WTC11 (cell line): ENCODE results near the gene MSI2. TPM values are rescaled to one million over a fixed set of nuclear protein-coding genes. Genes with fewer than 3 reads are reported as not detected.

Source experiments
- ATAC-seq: fragments of 200-7000 bp; cut with Tn5 transposase; 2 replicates; pipeline ENCODE4 v1.10.0; 2021; ENCODE audit warnings: mild to moderate bottlenecking, moderate library complexity
- CTCF ChIA-PET: fragments of 300-600 bp; sonication (Branson Sonifier 250); formaldehyde crosslinking; loops from one replicate; lab custom pipeline; 2021; ENCODE audit warnings: antibody characterized with exemption; lab: Charles Lee
- POLR2A ChIA-PET: fragments of 350-600 bp; sonication (Branson Sonifier 250); formaldehyde crosslinking; loops from one replicate; lab custom pipeline; 2021; ENCODE audit warnings: antibody characterized with exemption; lab: Charles Lee
- DNase-seq: peaks from one replicate; pipeline ENCODE4 v3.0.0; 2021; ENCODE audit warnings: low spot score
- H3K27ac Mint-ChIP-seq: 2 replicates; pipeline ENCODE4 v1.8.0; 2021; ENCODE audit warnings: mixed read lengths
- H3K27me3 Mint-ChIP-seq: 2 replicates; pipeline ENCODE4 v1.8.0; 2021; ENCODE audit warnings: low read depth, mild to moderate bottlenecking, moderate library complexity, mixed read lengths
- H3K36me3 Mint-ChIP-seq: 2 replicates; pipeline ENCODE4 v1.8.0; 2021; ENCODE audit warnings: mixed read lengths
- H3K4me1 Mint-ChIP-seq: 2 replicates; pipeline ENCODE4 v1.8.0; 2022; ENCODE audit warnings: mixed read lengths
- H3K4me3 Mint-ChIP-seq: 2 replicates; pipeline ENCODE4 v1.8.0; 2021; ENCODE audit warnings: mild to moderate bottlenecking, moderate library complexity, mixed read lengths
- H3K9me3 Mint-ChIP-seq: 2 replicates; pipeline ENCODE4 v1.8.0; 2021; ENCODE audit warnings: mixed read lengths
- AFF4 ChIP-seq: sonication (generic); formaldehyde crosslinking; IDR thresholded peaks from 2 replicates; pipeline ENCODE4 v1.8.1; 2023; ENCODE audit warnings: mild to moderate bottlenecking, missing genetic modification reagents, borderline replicate concordance
- CDX4 ChIP-seq: fragments of 250-450 bp; sonication (Bioruptor Pico); IDR thresholded peaks from 2 replicates; pipeline ENCODE4 v1.9.0; 2021; ENCODE audit warnings: moderate library complexity, mild to moderate bottlenecking, inconsistent platforms, borderline replicate concordance
- CREB1 ChIP-seq: sonication (generic); formaldehyde crosslinking; IDR thresholded peaks from 2 replicates; pipeline ENCODE4 v1.8.0; 2023; ENCODE audit warnings: mild to moderate bottlenecking, missing genetic modification reagents
- ESRRA ChIP-seq: sonication (generic); formaldehyde crosslinking; IDR thresholded peaks from 2 replicates; pipeline ENCODE4 v1.8.1; 2022; ENCODE audit warnings: mild to moderate bottlenecking, missing genetic modification reagents, borderline replicate concordance
- ETV6 ChIP-seq: sonication (generic); formaldehyde crosslinking; IDR thresholded peaks from 2 replicates; pipeline ENCODE4 v1.8.1; 2022; ENCODE audit warnings: mild to moderate bottlenecking, missing genetic modification reagents
- FOXP1 ChIP-seq: sonication (generic); formaldehyde crosslinking; IDR thresholded peaks from 2 replicates; pipeline ENCODE4 v1.8.0; 2022; ENCODE audit warnings: missing genetic modification reagents, mild to moderate bottlenecking, moderate library complexity, borderline replicate concordance
- GTF2I ChIP-seq: fragments of 250-450 bp; sonication (Bioruptor Pico); conservative IDR thresholded peaks from 2 replicates; pipeline ENCODE4 v1.4.0; 2021; ENCODE audit warnings: mild to moderate bottlenecking
- HMGA2 ChIP-seq: fragments of 250-450 bp; sonication (Bioruptor Pico); IDR thresholded peaks from 2 replicates; pipeline ENCODE4 v1.4.0; 2021; ENCODE audit warnings: mild to moderate bottlenecking, moderate library complexity
- MLX ChIP-seq: sonication (generic); formaldehyde crosslinking; IDR thresholded peaks from 2 replicates; pipeline ENCODE4 v1.8.1; 2023; ENCODE audit warnings: mild to moderate bottlenecking, missing genetic modification reagents, moderate library complexity
- MYBL2 ChIP-seq: sonication (generic); formaldehyde crosslinking; IDR thresholded peaks from 2 replicates; pipeline ENCODE4 v1.8.1; 2023; ENCODE audit warnings: mild to moderate bottlenecking, moderate library complexity, missing genetic modification reagents
- NFE2L1 ChIP-seq: sonication (generic); formaldehyde crosslinking; IDR thresholded peaks from 2 replicates; pipeline ENCODE4 v1.8.1; 2023; ENCODE audit warnings: missing genetic modification reagents
- NR2C2 ChIP-seq: sonication (generic); formaldehyde crosslinking; IDR thresholded peaks from 2 replicates; pipeline ENCODE4 v1.8.0; 2022; ENCODE audit warnings: mild to moderate bottlenecking, missing genetic modification reagents
- PRRX2 ChIP-seq: fragments of 250-450 bp; sonication (Bioruptor Pico); IDR thresholded peaks from 2 replicates; pipeline ENCODE4 v1.8.0; 2021; ENCODE audit warnings: mild to moderate bottlenecking
- RELA ChIP-seq: sonication (generic); formaldehyde crosslinking; IDR thresholded peaks from 2 replicates; pipeline ENCODE4 v1.8.1; 2022; ENCODE audit warnings: missing genetic modification reagents, mild to moderate bottlenecking, borderline replicate concordance
- STAT6 ChIP-seq: sonication (generic); formaldehyde crosslinking; conservative IDR thresholded peaks from 2 replicates; pipeline ENCODE4 v1.8.1; 2023; ENCODE audit warnings: mild to moderate bottlenecking, low read depth, missing genetic modification reagents, moderate library complexity
- TEAD1 ChIP-seq: sonication (generic); formaldehyde crosslinking; IDR thresholded peaks from 2 replicates; pipeline ENCODE4 v1.8.0; 2022; ENCODE audit warnings: mild to moderate bottlenecking, missing genetic modification reagents
- USF1 ChIP-seq: sonication (generic); formaldehyde crosslinking; IDR thresholded peaks from 2 replicates; pipeline ENCODE4 v1.8.0; 2022; ENCODE audit warnings: mild to moderate bottlenecking, missing genetic modification reagents
- USF2 ChIP-seq: sonication (generic); formaldehyde crosslinking; IDR thresholded peaks from 2 replicates; pipeline ENCODE4 v1.8.1; 2023; ENCODE audit warnings: mild to moderate bottlenecking, missing genetic modification reagents, moderate library complexity
- ZBTB21 ChIP-seq: sonication (generic); formaldehyde crosslinking; IDR thresholded peaks from 2 replicates; pipeline ENCODE4 v1.8.1; 2023; ENCODE audit warnings: mild to moderate bottlenecking, missing genetic modification reagents, borderline replicate concordance
- ZMAT4 ChIP-seq: fragments of 250-450 bp; sonication (Bioruptor Pico); IDR thresholded peaks from 2 replicates; pipeline ENCODE4 v1.9.0; 2021; ENCODE audit warnings: mild to moderate bottlenecking
- ZNF396 ChIP-seq: fragments of 250-450 bp; sonication (Bioruptor Pico); IDR thresholded peaks from 2 replicates; pipeline ENCODE4 v1.8.0; 2021; ENCODE audit warnings: mild to moderate bottlenecking, moderate library complexity, borderline replicate concordance
- ZNF416 ChIP-seq: fragments of 250-450 bp; sonication (Bioruptor Pico); IDR thresholded peaks from 2 replicates; pipeline ENCODE4 v1.9.0; 2021; ENCODE audit warnings: mild to moderate bottlenecking, inconsistent platforms
- total RNA-seq: library from RNA; stranded (reverse); gene quantifications from 3 replicates; pipeline ENCODE4 v1.2.3, GENCODE V29; 2021

The MSI2 gene
- total RNA-seq, 1 experiment from 2014 or later = 82.1 TPM

- TF ChIP-seq STAT6 (CRISPR knock-in tag) (no peak), ZBTB21 (CRISPR knock-in tag) (no peak)
These were observed 275.6 kb downstream of the MSI2 start (continued) for GRCh38 chr17:57531648-57532504.

GRCh38 chr17:57532556-57532955 lies 276.2 kb downstream of the MSI2 start:
- Mint-ChIP-seq H3K27ac (no peak overlapping the region), H3K4me3 (no peak overlapping the region)

More at GRCh38 chr17:57532556-57532955, 276.2 kb downstream of the MSI2 start:
- H3K27me3 Mint-ChIP-seq = no peaks in the 10 kb centered on the region
- H3K36me3 Mint-ChIP-seq = no peaks in the 10 kb centered on the region
- ChIA-PET POLR2A (no interaction called here), CTCF (no interaction called here)
- peaks cover 37% of the 10 kb centered on the region for H3K4me1 Mint-ChIP-seq
- DNase-seq (no peak), ATAC-seq (no peak)
- no peaks in the 10 kb centered on the region for H3K9me3 Mint-ChIP-seq
- no peak for TF ChIP-seq CREB1
- TF ChIP-seq AFF4 (CRISPR knock-in tag) = no peak
- no peak for TF ChIP-seq MLX (CRISPR knock-in tag)
- TF ChIP-seq HMGA2 (CRISPR knock-in tag) = no peak
- TF ChIP-seq NR2C2 (CRISPR knock-in tag) = no peak
- TF ChIP-seq USF1 = no peak
- no peak for TF ChIP-seq ZNF416 (CRISPR knock-in tag)
- no peak for TF ChIP-seq CDX4 (CRISPR knock-in tag)
- TF ChIP-seq TEAD1 (CRISPR knock-in tag) = no peak
- no peak for TF ChIP-seq GTF2I
- TF ChIP-seq MYBL2 = no peak
- TF ChIP-seq ETV6 = no peak
- no peak for TF ChIP-seq ZNF396 (CRISPR knock-in tag)
- no peak for TF ChIP-seq FOXP1 (CRISPR knock-in tag)
- TF ChIP-seq USF2 (CRISPR knock-in tag) = no peak
- no peak for TF ChIP-seq ZMAT4 (CRISPR knock-in tag)
- TF ChIP-seq PRRX2 = no peak
- no peak for TF ChIP-seq RELA
- TF ChIP-seq ESRRA (CRISPR knock-in tag) = no peak
- TF ChIP-seq NFE2L1 (CRISPR knock-in tag) = no peak
